Mononuclear cell (primary cell): Measurements from ENCODE around the gene WDR26. TPM values are rescaled to one million over a fixed set of nuclear protein-coding genes. Genes with fewer than 3 reads are reported as not detected.
"Not testable (repeated sequence)": the region's sequence is repeated elsewhere in the genome, so short reads cannot be mapped to it uniquely, and the experiment has no call there.

Experiments used
- H3K27me3 ChIP-seq: 2 replicates; pipeline ENCODE4 v1.6.0; 2011; ENCODE audit warnings: low read length, control low read depth; ENCODE audit not compliant: insufficient read depth
- H3K4me1 ChIP-seq: 2 replicates; pipeline ENCODE4 v1.5.1; 2011; ENCODE audit warnings: mild to moderate bottlenecking, low read length, control low read depth; ENCODE audit not compliant: insufficient read depth
- H3K4me3 ChIP-seq: 2 replicates; pipeline ENCODE4 v1.5.1; 2011; ENCODE audit warnings: mild to moderate bottlenecking, low read length, moderate library complexity
- H3K9me3 ChIP-seq: 2 replicates; pipeline ENCODE4 v1.5.1; 2011; ENCODE audit warnings: low read depth, mild to moderate bottlenecking, control low read depth, low read length
- total RNA-seq: library from RNA; depleted of rRNA; stranded (reverse); fragments of >200 nt; gene quantifications from one replicate; pipeline ENCODE4 v1.2.3, GENCODE V29; 2012

Gene WDR26
- 170 TPM for total RNA-seq

DNA sequence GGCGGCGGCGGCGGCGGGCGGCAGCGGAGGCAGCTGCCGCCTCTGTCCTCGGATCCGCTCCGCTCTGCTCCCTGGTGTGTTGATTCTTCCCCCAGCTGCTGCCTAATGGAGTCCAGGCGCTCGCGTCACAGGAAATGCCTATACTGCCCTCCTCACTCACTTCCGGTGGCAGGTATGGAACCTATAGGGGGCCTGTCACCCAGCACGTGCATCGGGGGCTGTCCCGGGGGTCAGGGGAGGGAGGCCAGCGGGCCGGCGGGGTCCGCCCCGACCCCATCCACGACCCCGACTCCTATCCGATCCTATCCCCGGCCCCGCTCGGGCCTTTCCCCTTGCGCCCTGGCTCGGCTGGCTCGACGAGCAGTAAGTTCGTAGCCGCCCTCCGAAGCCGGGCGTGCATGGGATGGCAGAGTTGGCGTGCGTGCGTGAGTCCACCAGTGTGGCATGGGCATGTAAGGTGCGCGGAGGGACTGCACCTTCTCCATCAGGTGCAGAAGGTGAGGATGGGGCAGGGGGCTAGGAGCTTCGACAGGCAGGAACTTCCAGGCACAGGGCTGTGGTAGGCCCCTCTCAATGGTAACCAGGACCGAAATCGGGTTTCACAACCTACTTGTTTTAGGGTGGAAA is at the start of gene WDR26:
Gene WDR26 (minus strand): TSS at position 107 of the 627 bp plus-strand sequence.
- no peaks in the 10 kb centered on the region for H3K27me3 ChIP-seq
- no peaks in the 10 kb centered on the region for H3K9me3 ChIP-seq
- peak within 1 kb of the TSS; percentile 74 for H3K4me3 ChIP-seq
- peaks cover 33% of the 10 kb centered on the region for H3K4me1 ChIP-seq

DNA sequence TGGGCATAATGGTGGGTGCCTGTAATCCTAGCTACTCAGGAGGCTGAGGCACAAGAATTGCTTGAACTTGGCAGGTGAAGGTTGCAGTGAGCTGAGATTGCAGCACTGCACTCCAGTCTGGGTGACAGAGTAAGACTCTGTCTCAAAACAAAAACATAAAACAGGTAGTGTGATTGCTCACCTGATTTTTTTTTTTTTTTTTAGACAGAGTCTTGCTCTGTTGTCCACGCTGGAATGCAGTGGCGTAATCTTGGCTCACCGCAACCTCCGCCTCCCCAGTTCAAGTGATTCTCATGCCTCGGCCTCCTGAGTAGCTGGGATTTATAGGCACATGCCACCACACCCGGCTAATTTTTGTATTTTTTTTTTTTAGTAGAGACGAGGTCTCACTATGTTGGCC is 48.6 kb upstream of the WDR26 start:
- not testable (repeated sequence) for H3K27me3 ChIP-seq, H3K4me1 ChIP-seq, H3K9me3 ChIP-seq, H3K4me3 ChIP-seq

DNA sequence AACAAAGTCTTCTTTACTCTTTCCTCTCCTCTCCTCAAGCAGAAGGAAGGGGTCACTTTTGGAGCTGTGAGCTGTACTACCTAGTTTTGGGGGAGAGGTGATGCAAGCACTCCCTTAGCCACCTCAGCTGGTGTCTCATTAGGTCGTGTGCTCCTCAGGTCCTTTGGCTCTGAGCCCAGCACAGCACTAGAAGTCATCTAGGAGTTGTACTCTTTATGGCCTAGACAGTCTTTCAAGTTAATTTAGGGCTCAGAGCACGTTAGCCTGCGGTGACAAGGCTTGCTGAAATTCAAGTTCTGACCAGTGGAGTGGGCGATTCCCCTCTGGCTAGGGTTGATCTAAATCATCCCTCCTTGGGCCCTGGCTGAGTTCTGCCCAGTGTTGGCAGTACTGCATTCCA is 48.0 kb upstream of the WDR26 start:
- Histone ChIP-seq H3K9me3 (no peaks in the 10 kb centered on the region), H3K27me3 (no peaks in the 10 kb centered on the region), H3K4me3 (no peak overlapping the region), H3K4me1 (no peaks in the 10 kb centered on the region)

DNA sequence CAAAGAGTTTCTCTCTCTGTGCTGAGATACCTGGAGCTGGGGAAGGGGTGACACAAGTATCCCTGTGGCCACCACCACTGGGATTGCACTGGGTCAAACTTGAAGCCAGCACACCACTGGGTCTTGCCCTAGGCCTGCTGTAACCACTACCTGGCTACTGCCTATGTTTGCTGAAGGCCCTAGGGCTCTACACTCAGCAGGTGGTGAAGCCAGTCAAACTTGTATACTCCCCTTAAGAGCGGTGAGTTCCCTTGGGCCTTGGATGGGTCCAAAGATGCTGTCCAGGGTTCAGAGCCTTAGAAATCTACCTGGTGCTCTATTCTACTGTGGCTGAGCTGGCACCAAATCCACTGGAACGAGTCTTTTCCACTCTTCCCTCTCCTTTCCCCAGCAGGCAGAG is 47.0 kb upstream of the WDR26 start:
- H3K4me3 ChIP-seq, result no peak overlapping the region
- no peaks in the 10 kb centered on the region for H3K9me3 ChIP-seq
- no peaks in the 10 kb centered on the region for H3K27me3 ChIP-seq
- no peaks in the 10 kb centered on the region for H3K4me1 ChIP-seq

DNA sequence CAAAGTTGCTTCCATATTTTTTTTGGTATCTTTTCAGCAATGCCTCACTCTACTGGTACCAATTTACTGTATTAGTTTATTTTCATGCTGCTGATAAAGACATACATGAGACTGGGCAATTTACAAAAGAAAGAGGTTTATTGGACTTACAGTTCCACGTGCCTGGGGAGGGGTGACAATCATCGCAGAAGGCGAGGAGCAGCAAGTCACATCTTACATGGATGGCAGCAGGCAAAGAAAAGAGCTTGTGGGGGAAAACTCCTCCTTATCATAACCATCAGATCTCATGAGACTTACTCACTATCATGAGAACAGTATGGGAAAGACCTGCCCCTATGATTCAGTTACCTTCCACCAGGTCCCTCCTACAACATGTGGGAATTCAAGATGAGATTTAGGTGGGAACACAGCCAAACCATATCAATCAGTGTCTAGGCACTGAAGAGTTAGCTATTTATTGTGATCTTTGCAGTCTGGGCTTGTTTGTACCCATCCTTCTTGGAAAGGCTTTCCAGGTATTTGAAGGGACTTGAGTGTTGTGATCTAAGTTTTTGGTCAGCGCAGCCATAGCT is 46.4 kb upstream of the WDR26 start:
- H3K4me1 ChIP-seq, H3K4me3 ChIP-seq, H3K9me3 ChIP-seq, H3K27me3 ChIP-seq: not testable (repeated sequence)

DNA sequence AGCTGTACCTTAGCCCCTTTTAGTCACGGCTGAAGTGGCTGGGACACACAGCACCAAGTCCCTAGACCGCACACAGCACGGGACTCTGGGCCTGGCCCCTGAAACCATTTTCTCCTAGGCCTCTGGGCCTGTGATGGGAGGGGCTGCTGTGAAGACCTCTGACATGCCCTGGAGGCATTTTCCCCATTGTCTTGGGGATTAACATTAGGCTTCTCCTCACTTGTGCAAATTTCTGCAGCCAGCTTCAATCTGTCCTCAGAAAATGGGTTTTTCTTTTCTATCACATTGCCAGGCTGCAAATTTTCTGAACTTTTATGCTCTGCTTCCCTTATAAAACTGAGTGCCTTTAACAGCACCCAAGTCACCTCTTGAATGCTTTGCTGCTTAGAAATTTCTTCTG is 45.6 kb upstream of the WDR26 start:
- H3K27me3 ChIP-seq, H3K9me3 ChIP-seq, H3K4me3 ChIP-seq, H3K4me1 ChIP-seq: not testable (repeated sequence)

DNA sequence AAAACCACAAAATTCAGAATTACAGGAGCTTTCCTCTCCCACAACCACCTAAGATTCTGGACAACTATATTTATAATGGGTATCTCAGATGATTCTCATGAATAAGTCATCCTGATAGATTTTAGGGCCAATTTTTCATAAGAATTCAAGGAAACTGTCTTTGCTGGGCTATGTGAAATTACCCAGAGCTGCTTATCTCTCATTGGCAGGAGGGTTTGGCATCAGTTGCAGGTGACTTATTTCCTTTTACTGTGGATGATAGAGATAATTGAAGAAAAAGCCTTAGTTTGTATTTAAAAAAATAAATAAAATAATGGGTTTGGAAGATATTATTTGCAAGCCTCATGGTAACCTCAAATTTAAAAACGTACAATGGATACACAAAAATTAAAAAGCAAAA is 38.2 kb upstream of the WDR26 start:
- Histone ChIP-seq H3K27me3 (no peaks in the 10 kb centered on the region), H3K4me1 (no peaks in the 10 kb centered on the region), H3K9me3 (no peaks in the 10 kb centered on the region), H3K4me3 (no peak overlapping the region)

DNA sequence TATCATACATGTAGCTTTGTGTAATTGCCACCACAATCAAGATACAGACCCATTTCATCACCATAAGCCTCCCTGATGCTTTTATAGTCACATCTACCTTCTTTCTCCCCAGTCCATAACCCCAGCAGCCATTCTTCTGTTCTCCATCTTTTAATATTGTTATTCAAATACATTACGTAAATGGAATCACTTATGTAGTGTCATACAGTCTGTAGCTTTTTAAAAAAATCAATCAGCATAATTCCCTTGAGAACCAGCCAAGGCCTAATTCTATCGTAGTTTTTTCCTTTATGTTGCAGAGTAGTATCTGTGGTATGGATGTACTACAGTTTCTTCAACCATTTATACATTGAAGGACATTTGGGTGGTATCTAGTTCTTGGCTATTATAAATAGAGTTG is 31.6 kb upstream of the WDR26 start:
- no peaks in the 10 kb centered on the region for H3K4me1 ChIP-seq
- no peaks in the 10 kb centered on the region for H3K9me3 ChIP-seq
- no peak overlapping the region for H3K4me3 ChIP-seq
- no peaks in the 10 kb centered on the region for H3K27me3 ChIP-seq

DNA sequence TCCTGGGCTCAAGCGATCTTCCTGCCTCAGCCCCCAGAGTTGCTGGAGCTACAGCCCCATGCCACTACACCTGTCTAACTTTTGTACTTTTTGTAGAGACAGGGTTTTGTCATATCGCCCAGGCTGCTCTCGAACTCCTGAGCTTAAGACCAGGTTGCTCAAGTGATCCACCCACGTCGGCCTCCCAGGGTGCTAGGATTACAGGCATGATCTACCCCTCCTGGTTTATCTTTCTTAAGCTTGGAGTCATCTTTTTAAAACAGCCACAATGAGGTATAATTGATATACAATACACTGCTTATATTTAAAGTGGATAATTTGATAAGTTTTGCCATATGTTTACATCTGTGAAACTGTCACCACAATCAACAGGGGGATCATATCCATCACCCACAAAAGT is 25.4 kb upstream of the WDR26 start:
- no peaks in the 10 kb centered on the region for H3K27me3 ChIP-seq
- peaks cover 16% of the 10 kb centered on the region for H3K4me1 ChIP-seq
- no peak overlapping the region for H3K4me3 ChIP-seq
- no peaks in the 10 kb centered on the region for H3K9me3 ChIP-seq

DNA sequence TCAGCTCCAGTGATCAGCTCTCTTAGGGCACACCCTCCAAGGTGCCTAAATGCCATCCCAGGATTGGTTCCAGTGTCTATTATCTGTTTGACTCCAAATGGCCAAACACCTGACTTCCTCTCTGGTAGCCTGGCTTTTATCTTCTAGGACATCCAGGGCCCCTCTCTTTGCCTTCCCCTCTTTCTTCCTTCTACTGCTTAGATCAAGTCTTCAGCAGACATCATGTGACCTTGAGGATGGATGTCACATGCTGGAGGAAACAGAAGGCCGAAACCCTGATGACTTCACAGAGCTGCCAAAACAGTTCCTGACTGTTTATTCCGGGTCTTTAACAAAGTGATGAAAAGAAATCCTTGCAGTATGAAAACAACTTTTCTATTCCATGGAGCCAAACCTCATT is 24.4 kb upstream of the WDR26 start:
- Histone ChIP-seq H3K27me3 (no peaks in the 10 kb centered on the region), H3K4me1 (peaks cover 16% of the 10 kb centered on the region), H3K9me3 (no peaks in the 10 kb centered on the region), H3K4me3 (no peak overlapping the region)

DNA sequence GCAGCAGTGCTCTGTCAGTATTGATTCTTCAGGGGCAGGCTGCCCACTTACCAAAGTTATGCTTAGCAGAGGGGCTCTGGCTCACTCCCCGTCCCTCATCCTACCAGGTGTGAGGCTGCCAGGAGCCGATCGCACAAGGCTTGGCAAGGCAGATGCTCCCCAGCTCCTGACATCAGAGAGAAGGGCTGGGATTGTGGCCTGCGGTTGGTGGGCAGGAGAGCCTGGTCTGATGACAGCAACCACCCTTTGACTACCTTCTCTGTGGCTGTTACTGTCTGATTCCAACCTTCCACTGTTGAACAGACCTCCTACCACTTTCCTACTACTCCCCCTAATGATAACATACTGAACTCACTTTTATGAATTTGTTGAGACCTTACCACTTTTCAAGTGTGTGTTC is 23.7 kb upstream of the WDR26 start:
- H3K9me3 ChIP-seq, result no peaks in the 10 kb centered on the region
- no peak overlapping the region for H3K4me3 ChIP-seq
- peaks cover 16% of the 10 kb centered on the region for H3K4me1 ChIP-seq
- H3K27me3 ChIP-seq, result no peaks in the 10 kb centered on the region

DNA sequence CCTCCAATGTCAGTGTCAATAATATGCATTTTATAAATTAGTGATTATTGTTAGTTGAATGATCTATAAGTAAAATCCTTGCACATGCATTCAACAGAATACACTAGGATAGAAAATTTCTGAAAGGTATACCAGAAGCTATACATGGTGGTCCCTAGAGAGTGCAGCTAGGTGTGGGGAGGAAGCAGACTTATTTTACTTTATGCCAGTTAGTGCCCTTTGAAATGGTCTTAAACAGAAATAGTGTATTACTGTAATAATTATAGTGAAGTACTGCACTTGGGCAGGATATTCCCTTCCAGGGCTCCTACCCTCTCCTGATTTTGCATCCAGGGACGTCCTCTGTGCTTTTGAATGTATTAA is 23.2 kb upstream of the WDR26 start:
- Histone ChIP-seq H3K27me3 (no peaks in the 10 kb centered on the region), H3K4me1 (peaks cover 16% of the 10 kb centered on the region), H3K4me3 (no peak overlapping the region), H3K9me3 (no peaks in the 10 kb centered on the region)

DNA sequence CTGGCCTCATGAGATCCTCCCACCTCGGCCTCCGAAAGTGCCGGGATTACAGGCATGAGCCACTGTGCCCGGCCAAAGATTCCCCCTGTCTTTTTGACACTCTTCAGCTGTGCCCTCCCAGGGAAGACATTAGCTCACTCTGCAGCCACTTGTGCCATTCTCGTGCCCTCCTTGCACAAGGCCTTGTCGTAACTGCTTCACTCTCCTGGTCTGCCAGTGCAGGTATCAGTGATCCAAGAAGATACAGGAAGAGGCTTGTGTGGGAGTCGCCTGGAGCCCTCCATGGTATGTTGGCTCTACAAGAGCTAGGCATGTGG is 22.0 kb upstream of the WDR26 start:
- H3K4me3 ChIP-seq, result no peak overlapping the region
- peaks cover 16% of the 10 kb centered on the region for H3K4me1 ChIP-seq
- no peaks in the 10 kb centered on the region for H3K27me3 ChIP-seq
- H3K9me3 ChIP-seq, result no peaks in the 10 kb centered on the region

DNA sequence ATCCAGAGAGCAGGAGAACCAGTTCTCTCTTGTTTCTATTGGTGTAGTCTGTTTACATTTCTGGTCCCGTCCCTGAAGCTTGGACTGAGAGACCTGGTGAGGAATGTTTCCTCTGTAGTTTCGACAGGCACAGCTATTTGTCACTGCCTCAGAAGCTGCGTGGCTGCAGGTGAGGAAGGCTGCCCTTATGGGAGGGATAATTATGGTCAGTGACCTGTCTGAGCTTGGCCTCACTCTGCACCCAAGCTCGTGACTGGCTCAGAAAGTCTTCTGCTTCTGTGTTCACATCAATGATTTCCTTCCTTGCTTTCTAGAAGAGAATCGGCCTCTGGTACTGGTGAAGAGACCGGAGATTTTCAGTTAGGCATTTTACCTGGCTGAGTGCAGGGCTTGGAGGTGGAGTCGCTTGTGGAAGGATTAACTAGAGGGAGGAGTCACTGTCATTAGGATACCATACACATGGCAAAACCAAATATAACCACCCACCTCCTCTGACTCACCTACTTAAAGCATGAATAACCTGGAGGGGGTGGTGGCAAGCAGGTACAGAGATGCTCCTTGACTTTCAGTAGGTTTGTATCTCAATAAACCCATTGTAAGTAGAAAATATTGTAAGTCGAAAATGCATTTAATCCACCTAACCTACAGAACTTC is 19.9 kb upstream of the WDR26 start:
- no peaks in the 10 kb centered on the region for H3K27me3 ChIP-seq
- peaks cover 16% of the 10 kb centered on the region for H3K4me1 ChIP-seq
- no peak overlapping the region for H3K4me3 ChIP-seq
- H3K9me3 ChIP-seq, result no peaks in the 10 kb centered on the region

DNA sequence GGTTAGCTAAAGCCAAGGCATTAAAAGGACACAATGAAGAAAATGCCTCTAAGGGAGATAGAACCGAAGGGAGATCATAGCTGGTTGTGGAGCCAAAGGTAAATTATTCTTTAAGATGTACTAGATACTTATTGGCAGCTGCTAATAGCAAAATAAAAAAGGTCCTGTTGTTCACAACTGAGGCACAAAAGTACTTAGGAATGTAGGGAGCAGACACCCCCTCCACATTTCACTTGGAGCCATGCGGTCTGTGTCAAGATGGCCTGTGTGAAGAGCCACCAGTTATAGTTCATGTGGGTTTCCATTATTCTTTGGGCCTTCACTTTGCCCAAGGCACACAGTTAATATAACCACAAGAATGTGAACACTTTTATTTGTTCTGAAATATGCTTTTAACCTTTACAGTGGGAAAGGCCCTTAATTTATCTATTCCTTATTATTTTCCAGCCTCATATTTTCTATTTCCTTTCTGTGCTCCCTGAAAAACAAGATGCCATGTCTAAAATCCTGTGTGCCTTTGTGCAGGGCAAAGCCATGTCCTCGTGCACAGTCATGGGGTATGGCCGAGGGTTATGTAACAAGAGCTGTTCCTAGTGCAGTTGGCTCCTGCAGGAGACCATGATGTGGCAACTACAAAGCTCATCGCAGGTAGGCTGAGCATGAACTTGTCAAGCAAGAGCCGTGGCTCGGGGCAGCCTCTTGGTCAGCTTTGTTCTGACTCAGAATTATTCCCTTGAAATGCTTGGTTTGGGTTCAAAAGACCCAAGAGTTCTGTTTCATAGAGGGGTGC is 16.2 kb upstream of the WDR26 start:
- Histone ChIP-seq H3K27me3 (no peaks in the 10 kb centered on the region), H3K9me3 (no peaks in the 10 kb centered on the region), H3K4me3 (no peak overlapping the region), H3K4me1 (peaks cover 3% of the 10 kb centered on the region)
